ENCODE results near the gene ZNF219.

Gene ZNF219

GRCh38 chr14:21063479-21063878, 35.0 kb downstream of the ZNF219 start:
- no peak for DNase-seq

- no peak for DNase-seq
Observed at GRCh38 chr14:21061347-21061668, 37.1 kb downstream of the ZNF219 start.

DNA sequence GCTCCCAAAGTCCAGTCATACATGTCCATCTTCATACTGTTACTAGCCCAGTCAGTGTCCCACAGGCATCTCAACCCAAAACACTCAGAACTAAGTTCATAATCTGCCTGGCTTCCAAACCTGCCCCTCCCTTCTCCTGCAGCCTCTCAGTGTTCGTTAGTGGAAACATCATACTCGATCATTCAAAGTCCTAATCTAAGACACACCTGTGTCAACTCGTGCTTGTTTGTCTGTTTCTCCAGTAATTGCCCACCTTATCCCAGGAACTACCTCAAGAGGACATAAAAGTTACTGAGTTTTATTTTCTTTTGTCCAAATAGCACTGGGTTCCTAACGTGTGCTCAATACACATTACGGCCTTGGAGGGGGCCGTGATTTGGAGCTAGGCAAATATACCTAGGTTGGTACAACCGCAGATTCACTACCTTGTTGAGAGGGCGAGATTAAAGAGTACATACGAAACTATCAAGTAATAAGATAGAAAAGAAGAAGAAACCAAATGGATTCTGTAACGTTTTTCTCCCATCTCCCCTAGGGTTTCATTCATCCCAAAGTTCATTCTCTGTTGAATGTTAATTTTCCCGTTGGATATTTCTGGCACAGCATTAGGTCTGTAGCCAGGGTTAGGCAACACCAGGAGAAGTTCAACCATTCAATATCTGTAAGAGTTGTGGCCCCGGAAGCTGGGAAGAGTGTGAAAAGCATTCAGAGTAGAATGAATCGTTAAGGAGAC, 37.7 kb downstream of the ZNF219 start:
- no peak for DNase-seq

- DNase-seq = no peak
Observed at GRCh38 chr14:21059842-21060613, 38.4 kb downstream of the ZNF219 start.

DNA sequence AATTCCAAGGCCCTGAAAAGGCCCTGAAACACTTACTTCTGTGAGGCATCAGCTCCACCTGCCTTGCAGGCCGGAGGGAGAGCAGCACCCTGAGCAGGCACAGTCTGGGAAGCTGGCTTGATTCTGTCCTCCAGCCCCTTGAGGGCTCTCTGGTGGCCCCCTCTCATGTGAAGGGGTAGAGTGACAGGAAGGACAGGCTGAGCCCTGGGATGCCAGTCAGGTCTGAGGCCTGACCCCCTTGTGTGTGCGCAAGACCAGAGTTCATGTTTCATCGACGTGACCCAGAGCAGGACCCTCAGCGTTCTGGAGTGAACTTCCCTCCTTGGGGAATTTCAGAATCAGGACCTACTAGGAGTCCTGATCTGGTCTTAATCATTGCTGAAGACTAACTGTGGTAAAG, 39.6 kb downstream of the ZNF219 start:
- DNase-seq = no peak

GRCh38 chr14:21057803-21058675, 40.4 kb downstream of the ZNF219 start, which contains the start of gene RNASE8:
TSS of gene RNASE8 (plus strand) at chr14:21057822. CDS start at chr14:21057893, 71 bp downstream.
- no peak for DNase-seq

GRCh38 chr14:21056520-21057163, 41.8 kb downstream of the ZNF219 start:
- no peak for DNase-seq

GRCh38 chr14:21055432-21056117, 42.9 kb downstream of the ZNF219 start:
- no peak for DNase-seq

DNA sequence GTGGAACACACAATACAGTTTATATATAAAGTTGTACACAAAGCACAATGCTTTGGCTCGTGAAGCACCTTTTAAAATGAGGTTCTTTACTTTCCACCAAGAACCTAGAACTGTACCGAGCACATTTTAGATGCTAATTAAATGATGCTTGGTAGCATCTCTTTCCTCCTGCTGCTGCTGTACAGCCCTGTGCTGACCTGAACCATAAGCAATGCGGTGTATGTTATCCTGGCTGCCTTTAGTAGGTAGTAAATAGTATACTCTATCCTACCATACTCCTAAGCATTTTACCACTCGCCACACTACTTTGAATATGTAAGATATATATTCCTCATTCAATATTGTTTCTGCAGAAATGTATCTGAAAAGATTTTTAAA, 43.7 kb downstream of the ZNF219 start:
- no peak for DNase-seq

DNA sequence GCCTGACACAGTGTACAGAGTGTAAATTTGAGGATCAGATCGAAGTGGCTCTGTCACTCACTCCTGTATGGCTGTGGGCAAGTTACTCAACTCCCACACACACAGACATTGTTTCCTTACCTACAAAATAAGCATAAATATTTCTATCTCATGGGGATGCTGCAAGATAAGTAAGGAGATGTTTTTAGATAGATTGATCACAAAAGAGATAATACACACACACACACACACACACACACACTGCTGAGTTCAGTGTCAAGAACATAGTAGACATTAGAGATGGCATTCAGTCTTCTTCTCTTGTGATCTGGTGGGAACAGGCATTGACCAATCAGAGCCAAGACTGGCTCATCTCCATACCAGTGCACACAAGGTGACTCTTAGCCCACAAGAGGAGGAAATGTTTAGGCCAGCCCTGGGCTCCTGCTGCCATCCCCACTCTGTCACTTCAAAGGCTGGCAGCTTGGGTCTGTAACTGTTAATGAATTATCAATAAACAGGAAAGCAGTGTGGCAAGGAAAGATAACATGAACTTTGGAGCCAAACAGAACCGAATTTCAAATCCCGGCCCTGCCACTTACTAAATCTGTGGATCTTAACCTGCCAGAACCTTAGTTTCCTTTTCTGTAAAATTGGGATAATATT, 44.2 kb downstream of the ZNF219 start:
- no peak for DNase-seq

GRCh38 chr14:21053184-21054122, 45.0 kb downstream of the ZNF219 start:
- DNase-seq = no peak

DNA sequence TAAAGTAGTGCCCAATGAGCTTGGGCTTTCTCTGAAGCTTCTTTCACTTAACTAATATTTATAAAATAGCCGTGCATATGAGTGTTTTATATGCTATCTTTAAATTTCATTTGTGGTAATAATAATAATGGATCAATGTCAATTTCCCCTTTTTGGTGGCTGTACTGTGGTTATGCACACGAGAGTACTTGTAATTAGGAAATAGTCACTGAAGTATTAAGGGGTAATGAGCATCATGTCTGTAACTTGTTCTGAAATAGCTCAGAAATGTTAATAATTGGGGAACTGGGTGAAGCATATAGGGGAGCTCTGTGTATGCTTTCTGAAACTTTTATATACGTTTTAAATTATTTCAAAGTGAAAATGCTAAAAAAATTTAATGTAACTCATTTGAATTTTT, 47.9 kb downstream of the ZNF219 start:
- DNase-seq = no peak

- DNase-seq = no peak
Observed at GRCh38 chr14:21049271-21049673, 49.2 kb downstream of the ZNF219 start.

GRCh38 chr14:21048638-21049037, 49.8 kb downstream of the ZNF219 start:
- no peak for DNase-seq

DNA sequence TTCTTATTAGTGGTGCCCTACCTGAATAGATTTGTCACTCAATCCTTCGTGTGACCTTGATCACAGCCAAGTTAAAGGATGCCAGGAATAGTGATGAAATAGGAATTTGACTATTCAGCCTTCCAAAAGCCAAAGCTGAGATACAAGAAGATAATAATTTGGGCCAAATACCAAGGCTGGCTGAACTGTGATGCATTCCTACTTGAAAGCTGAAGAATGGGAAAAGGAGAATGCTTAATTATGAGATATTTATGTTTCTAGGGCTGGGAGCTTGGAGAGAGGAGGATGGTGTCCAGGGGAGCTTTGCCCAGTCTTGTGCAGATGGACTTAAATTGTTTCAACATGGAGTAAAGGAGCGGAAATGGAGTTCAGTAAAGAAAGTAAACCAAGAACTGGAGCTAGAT, 51.1 kb downstream of the ZNF219 start:
- no peak for DNase-seq

GRCh38 chr14:21043974-21044618, 54.4 kb downstream of the ZNF219 start:
- DNase-seq = no peak

DNA sequence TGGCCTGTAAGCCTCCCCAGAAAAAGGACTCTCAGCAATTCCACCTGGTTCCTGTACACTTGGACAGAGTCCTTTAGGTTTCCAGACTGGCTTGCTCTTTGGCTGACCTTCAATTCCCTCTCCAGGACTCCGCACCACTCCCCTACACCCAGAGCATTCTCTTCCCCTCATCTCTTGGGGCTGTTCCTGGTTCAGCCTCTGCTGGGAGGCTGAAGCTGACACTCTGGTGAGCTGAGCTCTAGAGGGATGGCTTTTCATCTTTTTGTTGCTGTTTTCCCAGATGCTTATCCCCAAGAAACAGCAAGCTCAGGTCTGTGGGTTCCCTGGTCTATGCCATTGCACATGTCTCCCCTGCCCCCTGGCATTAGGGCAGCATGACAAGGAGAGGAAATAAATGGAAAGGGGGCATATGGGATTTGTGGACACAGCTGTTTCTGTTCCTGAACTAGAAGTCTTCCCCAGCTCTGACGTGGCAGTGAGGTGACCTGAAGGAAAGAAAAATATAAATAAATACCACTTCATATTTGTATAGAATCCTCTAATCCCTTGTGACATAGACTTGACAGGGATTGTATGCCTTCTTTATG, 55.0 kb downstream of the ZNF219 start:
- DNase-seq = no peak

DNA sequence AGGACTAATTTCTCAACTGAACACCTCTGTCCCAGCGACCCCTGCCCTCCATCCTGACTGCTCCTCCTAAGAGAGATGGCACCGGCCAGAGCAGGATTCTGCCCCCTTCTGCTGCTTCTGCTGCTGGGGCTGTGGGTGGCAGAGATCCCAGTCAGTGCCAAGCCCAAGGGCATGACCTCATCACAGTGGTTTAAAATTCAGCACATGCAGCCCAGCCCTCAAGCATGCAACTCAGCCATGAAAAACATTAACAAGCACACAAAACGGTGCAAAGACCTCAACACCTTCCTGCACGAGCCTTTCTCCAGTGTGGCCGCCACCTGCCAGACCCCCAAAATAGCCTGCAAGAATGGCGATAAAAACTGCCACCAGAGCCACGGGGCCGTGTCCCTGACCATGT, 55.5 kb downstream of the ZNF219 start:
- no peak for DNase-seq

GRCh38 chr14:21041676-21042433, 56.6 kb downstream of the ZNF219 start, which contains the start of gene RNASE7:
TSS of gene RNASE7 (plus strand) at chr14:21042362. CDS start at chr14:21042993, 631 bp downstream.
- no peak for DNase-seq
